RWPE2 (cell line): ENCODE measurements around the gene SLC16A5.

ENCODE experiments used
- ATAC-seq: fragments of 200-7000 bp; cut with Tn5 transposase; 3 replicates; pipeline ENCODE4 v1.9.1; 2021; ENCODE audit warnings: low read depth
- DNase-seq: peaks from one replicate; pipeline ENCODE4 v3.0.0-alpha.2; 2020; ENCODE audit warnings: low spot score
- H3K27ac ChIP-seq: fragments of 450-650 bp; 2 replicates; pipeline ENCODE4 v1.5.1; 2017; ENCODE audit warnings: mild to moderate bottlenecking; ENCODE audit not compliant: poor library complexity, severe bottlenecking
- H3K27me3 ChIP-seq: fragments of 250-450 bp; sonication (Bioruptor Pico); 2 replicates; pipeline ENCODE4 v1.5.1; 2021; ENCODE audit warnings: mild to moderate bottlenecking, moderate library complexity; ENCODE audit not compliant: insufficient read depth, poor library complexity, severe bottlenecking
- H3K36me3 ChIP-seq: fragments of 250-450 bp; sonication (Bioruptor Pico); 2 replicates; pipeline ENCODE4 v1.5.1; 2020; ENCODE audit warnings: low read depth, mild to moderate bottlenecking, moderate library complexity
- H3K4me1 ChIP-seq: fragments of 250-450 bp; sonication (Bioruptor Pico); 2 replicates; pipeline ENCODE4 v1.5.1; 2021; ENCODE audit warnings: mild to moderate bottlenecking, moderate library complexity; ENCODE audit not compliant: insufficient read depth, poor library complexity, severe bottlenecking
- H3K4me3 ChIP-seq: fragments of 250-450 bp; sonication (Bioruptor Pico); 2 replicates; pipeline ENCODE4 v1.5.1; 2021; ENCODE audit warnings: mild to moderate bottlenecking, moderate library complexity; ENCODE audit not compliant: severe bottlenecking
- H3K9me3 ChIP-seq: fragments of 250-450 bp; sonication (Bioruptor Pico); 2 replicates; pipeline ENCODE4 v1.5.1; 2021; ENCODE audit warnings: mild to moderate bottlenecking, moderate library complexity; ENCODE audit not compliant: severe bottlenecking
- CTCF ChIP-seq: fragments of 450-650 bp; IDR thresholded peaks from one replicate; pipeline ENCODE4 v1.5.1; 2017; ENCODE audit warnings: mild to moderate bottlenecking, moderate library complexity; ENCODE audit not compliant: poor library complexity, severe bottlenecking

Gene SLC16A5

GRCh38 chr17:75091855-75092327, 4.1 kb downstream of the SLC16A5 start:
- Histone ChIP-seq H3K36me3 (no peaks in the 10 kb centered on the region; the same call in 1 of the 2 replicates), H3K4me3 (no peak overlapping the region), H3K27me3 (no peaks in the 10 kb centered on the region), H3K27ac (peak overlapping the region; percentile 49), H3K4me1 (peaks cover 46% of the 10 kb centered on the region), H3K9me3 (no peaks in the 10 kb centered on the region)
- ATAC-seq: no peak
- no peak for TF ChIP-seq CTCF
- no peak for DNase-seq

GRCh38 chr17:75093548-75094158, 5.9 kb downstream of the SLC16A5 start:
- Histone ChIP-seq H3K27me3 (no peaks in the 10 kb centered on the region), H3K27ac (peak overlapping the region; percentile 22), H3K9me3 (no peaks in the 10 kb centered on the region), H3K36me3 (peaks cover 4% of the 10 kb centered on the region; the same call in 1 of the 2 replicates), H3K4me1 (peaks cover 38% of the 10 kb centered on the region), H3K4me3 (no peak overlapping the region)
- no peak for TF ChIP-seq CTCF
- DNase-seq: no peak
- ATAC-seq: no peak

GRCh38 chr17:75094871-75095399, 7.2 kb downstream of the SLC16A5 start:
- H3K4me3 ChIP-seq: no peak overlapping the region
- peaks cover 8% of the 10 kb centered on the region for H3K36me3 ChIP-seq
- DNase-seq (no peak), ATAC-seq (no peak)
- no peaks in the 10 kb centered on the region for H3K9me3 ChIP-seq
- no peak for TF ChIP-seq CTCF
- H3K27me3 ChIP-seq: no peaks in the 10 kb centered on the region
- H3K27ac ChIP-seq: peak overlapping the region; percentile 81
- peaks cover 31% of the 10 kb centered on the region for H3K4me1 ChIP-seq

GRCh38 chr17:75096082-75096625, 8.4 kb downstream of the SLC16A5 start:
- H3K36me3 ChIP-seq: peaks cover 17% of the 10 kb centered on the region
- DNase-seq: peak; percentile 96
- H3K4me1 ChIP-seq: peaks cover 25% of the 10 kb centered on the region
- H3K9me3 ChIP-seq: no peaks in the 10 kb centered on the region
- ATAC-seq: peak; percentile 97
- no peaks in the 10 kb centered on the region for H3K27me3 ChIP-seq
- peak overlapping the region; percentile 81 for H3K27ac ChIP-seq
- H3K4me3 ChIP-seq: no peak overlapping the region
- no peak for TF ChIP-seq CTCF

- no peaks in the 10 kb centered on the region for H3K27me3 ChIP-seq
- no peak for DNase-seq
- no peak for TF ChIP-seq CTCF
- no peak for ATAC-seq
- H3K9me3 ChIP-seq: no peaks in the 10 kb centered on the region
- peaks cover 17% of the 10 kb centered on the region for H3K36me3 ChIP-seq
- no peak overlapping the region for H3K4me3 ChIP-seq
- no peak overlapping the region for H3K27ac ChIP-seq
- H3K4me1 ChIP-seq: peaks cover 21% of the 10 kb centered on the region
Measured at GRCh38 chr17:75097865-75098264, 10.1 kb downstream of the SLC16A5 start.
